NAMALWA (cell line): ENCODE results near the gene SMIM30.
"Not testable (repeated sequence)": the region's sequence is repeated elsewhere in the genome, so short reads cannot be mapped to it uniquely, and the experiment has no call there.

Experiments used
- DNase-seq: peaks from one replicate; pipeline ENCODE4 v3.0.0-alpha.2; 2015; ENCODE audit warnings: low spot score

The SMIM30 gene, protein sequence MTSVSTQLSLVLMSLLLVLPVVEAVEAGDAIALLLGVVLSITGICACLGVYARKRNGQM

DNA sequence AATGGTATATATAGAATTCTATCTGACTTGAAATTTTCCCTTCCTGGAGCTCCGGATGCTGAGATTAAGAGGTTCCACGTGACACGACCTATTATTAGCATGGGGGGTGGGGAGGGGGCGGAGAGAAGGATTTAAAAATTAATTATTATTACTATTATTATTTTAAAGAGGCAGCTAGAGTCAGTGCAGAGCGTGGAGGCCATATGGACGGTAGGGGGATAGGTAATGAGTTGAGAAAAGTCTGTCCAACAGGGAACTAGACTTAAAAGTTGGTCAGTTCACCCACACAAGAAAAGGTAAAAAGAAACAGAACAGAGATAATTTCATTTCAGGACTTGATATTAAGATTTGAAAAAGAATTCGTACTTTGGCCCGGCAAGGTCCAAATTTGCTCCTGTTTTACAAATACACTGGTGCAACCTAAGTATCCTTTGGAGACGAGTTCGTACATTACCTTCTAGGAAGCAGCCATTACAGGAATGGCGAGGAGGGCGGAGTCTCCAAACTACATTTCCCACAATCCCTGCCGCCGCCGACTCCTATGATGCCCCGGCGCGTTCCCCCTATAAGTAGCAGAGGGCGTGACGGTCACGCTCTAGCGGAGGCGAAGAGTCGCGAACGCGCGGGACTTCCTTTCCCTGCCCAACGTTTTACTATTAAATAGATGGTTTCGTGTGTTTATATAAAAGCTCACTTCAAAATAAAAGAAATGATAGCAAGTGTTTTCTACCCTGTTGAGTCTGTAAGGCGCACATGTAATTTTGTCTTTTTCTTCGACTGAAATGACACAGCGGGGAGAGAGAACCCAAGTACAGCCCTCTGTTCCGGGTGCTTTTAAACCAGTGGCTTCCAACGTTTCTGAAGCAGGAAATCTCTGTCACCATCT, at the start of gene SMIM30:
Gene SMIM30 (minus strand): TSS at position 481 of the 886 bp plus-strand sequence. CDS start 976 bp downstream, outside the sequence.
- peak; percentile 96 for DNase-seq

DNA sequence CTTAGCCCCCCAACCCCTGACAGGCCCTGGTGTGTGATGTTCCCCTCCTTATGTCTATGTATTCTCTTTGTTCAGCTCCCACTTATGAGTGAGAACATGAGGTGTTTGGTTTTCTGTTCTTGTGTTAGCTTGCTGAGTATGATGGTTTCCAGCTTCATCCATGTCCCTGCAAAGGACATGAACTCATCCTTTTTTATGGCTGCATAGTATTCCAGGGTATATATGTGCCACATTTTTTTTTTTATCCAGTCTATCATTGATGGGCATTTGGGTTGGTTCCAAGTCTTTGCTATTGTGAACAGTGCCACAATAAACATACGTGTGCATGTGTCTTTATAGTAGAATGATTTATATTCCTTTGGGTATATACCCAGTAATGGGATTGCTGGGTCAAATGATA, 47.8 kb upstream of the SMIM30 start:
- not testable (repeated sequence) for DNase-seq

DNA sequence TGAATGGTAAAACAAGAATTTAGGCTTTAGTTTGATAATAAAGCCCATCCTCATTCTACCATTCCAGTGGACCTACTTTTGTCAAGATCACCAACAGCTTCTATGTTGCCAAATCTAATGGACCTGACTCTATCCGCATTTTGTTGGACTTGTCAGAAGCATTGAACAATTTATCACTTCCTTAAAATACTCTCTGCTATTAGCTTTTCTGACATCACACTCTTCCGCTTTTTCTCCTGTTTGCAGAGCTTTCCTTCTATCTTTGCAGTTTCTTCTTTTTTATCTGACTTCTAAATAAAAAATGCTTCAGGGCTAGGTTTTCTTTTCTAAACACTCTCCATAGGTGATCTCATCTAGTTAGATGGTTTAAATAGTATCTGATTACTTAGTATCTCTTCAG, 42.7 kb upstream of the SMIM30 start:
- DNase-seq, result no peak

DNA sequence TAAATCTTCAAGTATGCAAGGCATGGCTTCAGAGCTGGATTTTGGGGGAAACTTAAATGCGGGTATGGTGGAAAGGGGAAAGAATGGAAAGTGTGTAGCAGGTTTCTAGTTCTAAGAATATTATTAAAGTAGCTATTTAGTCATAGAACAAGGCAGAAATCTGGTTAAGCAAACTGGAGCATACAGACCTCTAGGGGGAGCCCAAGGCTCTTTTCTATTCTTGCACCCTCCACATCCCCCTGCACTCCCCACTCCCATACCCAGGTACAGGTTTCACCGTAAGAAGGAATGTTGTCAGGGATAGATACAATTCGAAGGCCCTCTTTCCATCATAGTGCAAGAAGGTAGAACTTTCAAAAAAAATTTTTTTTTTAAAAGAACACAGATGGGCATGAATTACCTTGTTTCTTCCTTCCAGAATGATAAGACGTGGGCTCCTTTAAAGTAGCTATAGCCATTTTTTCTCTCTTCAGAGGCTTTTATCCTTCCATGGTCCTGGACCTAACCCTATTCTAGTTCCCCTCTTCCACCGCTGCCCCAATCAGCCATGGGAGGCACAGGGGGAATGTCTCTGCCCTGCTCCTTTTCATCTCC, 41.5 kb upstream of the SMIM30 start:
- DNase-seq, result peak; percentile 69

DNA sequence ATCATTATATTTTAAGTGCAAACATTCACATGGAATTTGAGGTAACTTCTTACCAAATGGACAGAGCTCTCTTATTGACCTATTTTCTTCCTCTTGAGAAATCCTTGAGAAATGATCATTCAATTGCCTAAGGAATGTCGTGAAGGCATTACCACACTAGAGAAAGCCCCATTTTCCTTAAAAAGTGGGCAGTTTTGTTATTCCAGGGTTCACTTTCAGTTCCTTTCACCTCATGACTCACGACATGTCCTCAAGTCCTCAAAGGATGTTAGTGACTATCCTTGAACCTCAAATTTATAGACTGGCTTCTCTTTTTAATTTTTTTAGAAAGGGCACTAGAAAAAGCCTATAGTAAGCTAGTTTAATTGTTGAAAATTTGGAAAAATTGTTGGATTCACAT, 40.4 kb upstream of the SMIM30 start:
- DNase-seq, result no peak

DNA sequence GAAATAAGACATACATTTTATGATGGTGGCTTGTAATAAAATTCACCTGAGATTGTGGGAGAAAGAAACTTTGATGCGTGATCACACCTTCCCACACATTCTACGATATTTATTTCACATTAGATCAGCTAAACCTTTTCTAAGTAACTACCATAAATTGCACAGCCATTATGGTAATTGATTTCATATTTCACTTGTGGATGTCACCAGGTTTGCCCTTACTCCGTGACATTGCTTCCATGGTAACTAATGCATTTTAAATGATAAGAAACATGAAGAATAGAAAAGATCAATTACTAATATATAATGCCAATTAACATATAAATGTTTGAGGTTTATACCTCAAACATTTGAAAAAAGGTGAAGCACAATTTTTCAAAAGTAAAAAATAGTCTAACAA, 35.8 kb upstream of the SMIM30 start:
- no peak for DNase-seq

DNA sequence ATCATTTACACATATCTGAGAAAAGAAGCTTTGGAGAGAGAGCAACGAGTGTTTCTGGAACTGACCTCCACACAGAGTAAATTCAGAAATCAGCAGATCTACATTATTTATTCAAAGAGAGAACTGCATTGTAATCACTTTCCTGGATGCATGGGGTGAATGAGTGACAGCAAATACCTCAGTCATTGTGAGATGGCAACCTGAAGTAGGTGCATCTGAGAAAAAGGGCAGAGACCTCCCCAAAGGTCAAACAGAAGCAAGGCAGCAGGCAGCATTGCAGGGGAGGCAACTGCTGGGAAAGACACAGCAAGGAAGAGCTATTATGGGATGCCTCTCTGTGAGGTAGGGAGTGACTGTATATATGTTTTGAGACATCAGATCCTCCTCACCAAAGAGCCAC, 26.5 kb upstream of the SMIM30 start:
- DNase-seq, result no peak

DNA sequence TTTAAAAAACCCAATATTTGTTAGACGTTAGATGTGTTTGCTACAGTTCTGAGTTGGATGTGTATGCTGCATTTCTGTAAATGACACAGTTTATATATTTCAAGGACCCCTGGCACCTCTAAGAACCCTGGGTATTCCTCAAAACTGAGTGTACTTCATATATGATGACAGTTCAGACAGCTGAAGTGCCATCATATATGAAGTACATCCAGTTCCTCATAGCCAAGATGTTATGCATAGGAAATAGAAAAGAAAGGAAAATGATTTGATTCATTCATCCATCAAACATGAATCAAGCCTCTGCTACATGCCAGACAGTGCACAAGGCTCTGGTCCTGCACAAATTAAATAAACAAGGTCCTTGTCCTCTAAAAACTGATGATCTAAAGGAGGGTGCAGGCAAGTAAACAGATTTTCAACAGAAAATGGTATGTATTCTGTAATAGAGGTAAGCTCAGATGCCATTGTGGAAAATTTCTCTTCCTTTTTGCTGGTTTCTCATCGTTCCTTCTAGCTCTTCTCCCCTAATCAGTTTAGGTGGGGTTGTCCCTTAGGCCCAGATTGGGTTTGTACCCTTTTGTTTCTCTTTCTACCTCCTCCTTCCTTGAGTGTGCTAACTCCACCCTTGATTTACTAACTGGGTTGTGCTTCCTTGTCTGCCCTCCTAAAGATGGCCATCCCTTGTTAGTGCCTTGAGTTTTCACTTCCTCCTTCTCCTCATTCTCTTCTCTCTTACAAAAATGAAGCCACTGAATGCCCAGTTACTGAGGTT, 25.3 kb upstream of the SMIM30 start:
- peak; percentile 55 for DNase-seq

DNA sequence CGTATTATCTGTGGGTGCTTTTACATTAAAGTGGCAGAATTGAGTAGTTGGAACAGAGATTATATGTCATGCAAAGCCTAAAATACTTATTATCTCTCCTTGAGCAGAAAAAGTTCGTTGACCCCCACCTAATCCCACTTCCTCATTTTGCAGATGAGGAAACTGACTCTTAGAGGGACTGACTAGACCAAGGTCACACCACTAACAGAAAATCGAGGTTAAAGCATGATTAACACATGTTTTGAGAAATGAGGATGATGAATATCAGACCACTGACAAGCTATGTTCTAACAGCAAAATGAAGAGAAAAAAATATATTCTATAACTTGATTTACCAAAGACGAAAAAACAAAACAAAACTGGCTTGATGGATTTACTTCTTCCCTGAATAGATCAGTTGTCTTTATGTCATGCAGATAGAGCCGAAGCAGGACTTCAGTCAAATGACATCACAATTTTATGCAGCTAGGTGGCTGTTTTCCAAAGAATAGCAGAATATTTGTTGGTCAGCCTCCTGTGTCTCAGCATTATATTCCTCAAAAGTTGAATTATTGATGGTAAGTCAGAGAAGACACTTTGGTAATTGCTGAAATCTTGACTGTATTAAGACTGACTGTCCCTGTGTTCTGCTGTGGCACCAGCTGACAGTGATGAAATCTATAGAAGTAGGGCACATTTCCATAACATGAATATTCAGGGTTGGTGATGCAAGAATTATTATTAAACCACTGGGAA, 24.2 kb upstream of the SMIM30 start:
- peak; percentile 90 for DNase-seq

DNA sequence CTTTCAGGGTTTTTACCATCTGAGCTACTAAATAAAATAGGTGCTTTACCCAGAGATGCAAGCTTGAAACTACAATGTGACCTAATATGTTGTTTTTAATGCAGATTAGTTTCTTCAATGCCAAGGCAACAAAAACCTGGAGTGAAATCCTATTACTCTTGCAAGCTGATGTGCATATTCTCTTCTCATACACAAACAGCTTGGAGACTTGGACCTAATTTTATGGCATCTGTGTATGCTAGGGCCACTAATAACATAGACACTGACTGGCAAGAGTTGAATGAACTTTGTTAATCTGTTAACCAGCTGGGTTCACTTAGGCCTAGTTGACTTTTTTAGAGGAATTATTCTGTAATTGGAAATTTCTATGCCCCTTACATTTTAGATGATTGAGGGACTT, 23.4 kb upstream of the SMIM30 start:
- DNase-seq, result no peak

DNA sequence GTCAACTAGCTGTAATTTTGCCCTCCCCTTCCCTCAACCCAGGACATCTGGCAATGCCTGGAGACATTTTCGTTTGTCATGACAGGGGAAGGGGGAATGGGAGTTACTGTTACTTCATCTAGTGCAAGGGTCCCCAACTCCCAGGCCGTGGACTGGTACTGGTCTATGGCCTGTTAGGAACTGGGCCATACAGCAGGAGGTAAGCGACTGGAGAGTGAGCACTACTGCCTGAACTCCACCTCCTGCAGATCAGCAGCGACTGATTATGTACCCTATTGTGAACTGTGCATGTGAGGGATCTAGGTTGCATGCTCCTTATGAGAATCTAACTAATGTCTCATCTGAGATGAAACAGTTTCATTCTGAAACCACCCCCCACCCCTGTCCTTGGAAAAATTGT, 22.6 kb upstream of the SMIM30 start:
- no peak for DNase-seq

DNA sequence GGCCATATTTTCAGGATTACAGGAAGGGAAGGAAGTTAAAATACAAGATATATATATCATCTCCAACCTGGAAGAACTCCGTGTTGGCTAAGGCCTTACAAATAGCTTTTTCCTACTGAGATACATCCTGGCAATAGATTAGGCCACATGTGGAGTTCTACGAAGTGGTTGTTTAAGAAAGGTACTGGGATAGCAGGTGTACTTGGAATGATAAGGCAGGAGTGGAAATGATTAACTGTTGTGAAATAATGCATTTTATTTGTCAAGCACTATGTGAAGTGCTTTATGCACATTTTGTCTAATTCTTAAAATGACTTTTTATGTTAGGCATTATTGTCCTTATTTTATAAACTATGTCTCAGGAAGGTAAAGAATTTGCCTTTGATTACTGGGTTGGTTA, 18.9 kb upstream of the SMIM30 start:
- DNase-seq, result no peak

DNA sequence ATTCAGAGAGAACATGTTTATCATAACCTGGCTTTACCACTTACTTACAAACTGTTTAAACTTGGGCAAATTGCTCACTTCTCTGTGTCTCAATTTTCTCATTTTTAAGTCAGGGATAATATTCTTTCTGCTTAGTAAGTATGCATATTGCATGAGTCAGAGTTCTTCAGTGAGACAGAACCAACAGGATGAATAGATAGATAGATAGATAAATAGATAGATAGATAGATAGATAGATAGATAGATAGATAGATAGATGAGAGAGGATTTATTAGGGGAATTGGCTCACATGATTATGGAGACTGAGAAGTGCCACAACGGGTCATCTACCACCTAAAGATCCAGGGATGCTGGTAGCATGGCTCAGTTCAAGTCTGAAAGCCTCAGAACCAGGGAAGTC, 15.7 kb upstream of the SMIM30 start:
- DNase-seq, result no peak

DNA sequence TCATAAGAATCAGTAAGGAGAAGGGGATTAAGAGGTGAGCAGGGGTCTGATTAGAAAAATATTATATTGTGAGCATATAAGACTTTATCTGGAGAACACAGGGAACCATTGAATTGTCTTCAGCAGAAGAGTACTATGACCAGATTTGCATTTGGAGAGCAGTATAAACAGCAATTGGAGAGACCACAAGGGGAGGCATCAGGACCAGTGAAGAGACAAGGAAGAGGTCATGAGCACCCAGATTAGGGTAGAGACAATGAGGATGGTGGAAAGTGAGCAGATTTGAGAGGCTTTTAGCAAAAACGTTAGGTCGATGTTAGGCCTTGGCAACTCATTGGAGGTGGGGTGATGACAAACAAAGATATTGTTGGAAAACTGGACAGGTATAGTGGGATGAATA, 13.0 kb upstream of the SMIM30 start:
- DNase-seq, result no peak

DNA sequence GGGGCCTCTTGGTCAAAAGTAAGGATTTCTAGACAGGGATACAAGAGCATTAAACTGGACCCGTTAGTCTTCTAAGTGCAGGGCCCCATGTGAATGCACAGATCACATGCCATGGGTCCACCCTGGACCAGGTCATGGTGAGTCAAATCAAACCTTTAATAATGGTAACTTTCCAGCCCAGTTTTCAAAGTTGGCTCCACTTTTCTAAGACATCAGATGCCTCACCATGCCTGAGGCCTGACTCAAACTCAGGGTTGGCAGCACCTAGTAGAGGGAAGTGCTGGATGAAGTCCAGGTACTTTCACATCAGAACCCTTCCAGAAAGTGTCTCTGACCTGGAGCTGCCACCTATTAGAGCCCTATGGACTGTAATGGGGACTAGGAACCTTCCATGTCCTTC, 9.7 kb upstream of the SMIM30 start:
- no peak for DNase-seq

DNA sequence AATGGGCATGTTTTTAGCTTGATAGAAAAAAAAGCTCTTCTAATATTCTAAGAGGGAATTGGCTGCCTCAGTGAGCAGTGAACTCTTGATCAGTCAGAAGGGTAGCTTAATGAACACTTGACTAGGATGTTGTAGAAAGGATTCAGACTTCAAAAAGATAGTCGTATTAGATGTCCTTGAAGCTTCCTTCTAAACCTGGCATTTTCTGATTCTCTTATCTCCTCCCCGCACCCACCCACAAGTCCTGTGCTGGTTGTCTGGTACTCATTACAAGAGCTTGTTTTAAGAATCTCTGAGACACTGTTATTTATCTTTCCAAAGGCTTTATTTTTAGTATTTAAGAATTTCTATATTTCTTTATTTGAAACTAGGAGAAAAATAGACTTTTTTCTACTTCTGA, 7.4 kb upstream of the SMIM30 start:
- no peak for DNase-seq

DNA sequence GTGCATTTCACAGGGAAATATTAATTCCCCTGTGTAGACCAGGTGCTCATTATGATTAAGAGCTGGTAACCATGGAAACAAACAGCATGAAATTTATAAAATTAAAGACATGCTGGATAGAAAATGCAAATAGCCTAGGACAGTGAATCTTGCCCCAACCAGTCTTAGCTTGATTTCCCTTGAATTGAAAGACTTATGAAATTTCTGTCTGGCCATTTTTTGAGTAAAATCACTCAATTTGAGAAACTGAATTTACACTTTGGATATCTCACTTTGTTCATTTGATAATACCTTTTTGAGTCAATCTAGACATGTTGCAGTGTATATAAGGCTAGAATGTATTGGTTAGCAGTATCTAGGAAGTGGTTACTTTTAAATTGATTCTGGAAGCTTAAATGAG, 4.4 kb upstream of the SMIM30 start:
- peak; percentile 53 for DNase-seq

DNA sequence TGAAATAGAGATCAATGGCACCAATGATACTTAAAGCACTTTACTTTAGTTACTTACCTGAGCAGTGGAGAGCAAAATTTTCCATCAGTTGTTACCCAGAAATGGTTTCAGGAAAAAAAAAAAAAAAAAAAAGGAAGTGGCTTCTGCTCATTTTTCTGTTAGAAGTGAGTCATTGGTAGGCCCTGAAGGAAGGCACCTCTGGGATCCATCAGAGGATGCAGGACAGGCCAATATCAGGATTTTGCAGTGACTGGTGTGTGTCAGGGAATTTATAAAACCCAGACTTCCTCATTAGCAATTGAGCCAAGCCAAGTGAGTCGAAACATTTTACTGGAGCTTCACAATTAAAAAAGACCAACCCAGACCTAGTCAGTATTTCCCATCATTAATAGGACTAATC, 2.3 kb upstream of the SMIM30 start:
- peak; percentile 21 for DNase-seq

DNA sequence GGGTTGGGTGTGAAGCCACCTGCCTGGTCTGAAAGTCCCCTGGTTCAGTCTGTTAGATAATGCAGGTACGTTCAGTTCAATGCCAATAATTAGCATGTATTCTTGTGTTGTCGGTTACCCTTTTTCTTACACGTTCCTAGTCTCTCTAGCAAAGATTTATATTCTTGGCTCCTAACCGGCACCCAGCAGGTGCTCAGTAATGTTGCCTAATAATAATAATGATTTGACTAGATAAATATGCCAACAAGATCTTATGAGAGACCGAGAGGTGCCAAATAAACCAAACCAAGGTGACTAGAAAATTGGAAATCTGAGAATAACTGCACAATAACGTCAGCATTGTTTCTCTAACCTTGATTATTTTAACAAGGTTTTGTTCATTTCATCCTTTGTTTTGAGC, 1.1 kb upstream of the SMIM30 start:
- no peak for DNase-seq

DNA sequence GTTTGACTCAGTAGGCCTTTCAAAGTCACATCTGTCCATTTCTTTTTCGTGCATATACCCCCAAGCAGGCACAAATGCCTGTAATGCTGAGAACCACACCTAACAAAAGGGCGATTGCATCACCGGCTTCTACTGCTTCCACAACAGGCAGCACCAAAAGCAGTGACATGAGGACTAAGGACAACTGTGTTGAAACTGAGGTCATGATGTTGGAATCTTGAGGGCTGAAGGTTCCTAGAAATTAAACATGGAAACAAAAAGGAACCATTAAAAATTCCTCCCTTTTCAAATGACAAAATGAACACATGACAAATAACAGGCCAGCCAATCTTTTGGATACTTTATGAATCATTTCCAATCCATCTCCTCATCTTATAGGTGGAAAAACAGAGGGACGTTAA, 980 bp downstream of the SMIM30 start:
- not testable (repeated sequence) for DNase-seq

DNA sequence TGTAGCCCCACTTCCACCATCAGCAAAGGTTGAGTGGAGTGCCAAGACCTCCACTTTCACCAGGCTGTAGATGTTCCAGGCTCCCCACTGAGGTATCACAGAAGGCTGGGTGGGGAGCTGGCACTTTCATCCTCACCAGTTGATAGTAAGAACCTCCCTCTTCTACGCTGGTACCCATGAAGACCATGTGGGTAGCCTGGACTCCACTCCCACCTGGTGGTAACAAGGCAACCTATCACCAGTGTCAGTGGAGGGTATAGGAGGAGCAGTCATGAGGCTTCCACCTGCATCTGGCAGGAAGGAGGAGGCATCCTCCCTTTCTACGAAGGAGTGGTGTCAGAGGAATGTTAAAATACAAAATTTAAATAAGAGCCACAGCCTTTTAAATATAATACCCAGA, 4.4 kb downstream of the SMIM30 start:
- peak; percentile 65 for DNase-seq

DNA sequence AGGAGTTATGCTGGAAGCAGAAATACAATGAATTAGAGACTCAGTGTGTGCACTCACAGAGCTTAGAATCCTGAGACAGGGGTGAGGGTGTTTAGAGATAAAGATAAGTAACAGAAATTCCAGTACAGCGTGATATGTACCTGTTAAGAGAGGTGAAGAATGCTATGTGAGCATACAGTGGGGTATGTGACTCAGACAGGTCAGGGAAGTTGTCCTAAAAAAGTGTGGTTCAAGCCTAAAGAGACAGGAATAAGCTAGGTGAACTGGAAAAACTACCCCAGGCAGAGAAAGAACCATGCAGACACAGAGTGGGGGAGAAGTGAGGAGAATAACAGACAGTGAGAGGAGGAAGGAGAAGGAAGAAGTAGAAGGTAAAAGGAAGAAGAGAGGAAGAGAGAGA, 8.6 kb downstream of the SMIM30 start:
- no peak for DNase-seq
